ENCODE measurements around the gene TIMP2.
"Not testable (repeated sequence)": the region's sequence is repeated elsewhere in the genome, so short reads cannot be mapped to it uniquely, and the experiment has no call there.

Gene TIMP2

GRCh38 chr17:78954684-78955083 is 29.5 kb upstream of the TIMP2 start:
- Histone ChIP-seq H3K79me2 (ENCODE audit: control insufficient read depth, insufficient read depth, low read length, unreplicated experiment) (no peaks in the 10 kb centered on the region), H3K27me3 (ENCODE audit: insufficient read depth, low read length) (no peaks in the 10 kb centered on the region), H3K27ac (ENCODE audit: low read depth, low read length) (no peak overlapping the region), H2AFZ (ENCODE audit: low read length, unreplicated experiment) (no peak overlapping the region), H3K4me3 (ENCODE audit: low read depth, low read length) (no peak overlapping the region), H3K4me1 (ENCODE audit: control insufficient read depth, insufficient read depth, low read length, unreplicated experiment) (peaks cover 14% of the 10 kb centered on the region), H3K36me3 (ENCODE audit: insufficient read depth, low read length) (no peaks in the 10 kb centered on the region)

- Histone ChIP-seq H3K27me3 (ENCODE audit: insufficient read depth, low read length) (no peaks in the 10 kb centered on the region), H3K36me3 (ENCODE audit: insufficient read depth, low read length) (no peaks in the 10 kb centered on the region), H3K4me3 (ENCODE audit: low read depth, low read length) (no peak overlapping the region), H2AFZ (ENCODE audit: low read length, unreplicated experiment) (no peak overlapping the region), H3K79me2 (ENCODE audit: control insufficient read depth, insufficient read depth, low read length, unreplicated experiment) (no peaks in the 10 kb centered on the region), H3K27ac (ENCODE audit: low read depth, low read length) (no peak overlapping the region), H3K4me1 (ENCODE audit: control insufficient read depth, insufficient read depth, low read length, unreplicated experiment) (peaks cover 14% of the 10 kb centered on the region)
Measured at GRCh38 chr17:78953356-78954350, 28.5 kb upstream of the TIMP2 start.

- Histone ChIP-seq H3K4me3 (ENCODE audit: low read depth, low read length) (no peak overlapping the region), H3K79me2 (ENCODE audit: control insufficient read depth, insufficient read depth, low read length, unreplicated experiment) (no peaks in the 10 kb centered on the region), H3K27me3 (ENCODE audit: insufficient read depth, low read length) (no peaks in the 10 kb centered on the region), H3K4me1 (ENCODE audit: control insufficient read depth, insufficient read depth, low read length, unreplicated experiment) (peaks cover 9% of the 10 kb centered on the region), H3K36me3 (ENCODE audit: insufficient read depth, low read length) (no peaks in the 10 kb centered on the region), H3K27ac (ENCODE audit: low read depth, low read length) (no peak overlapping the region), H2AFZ (ENCODE audit: low read length, unreplicated experiment) (no peak overlapping the region)
Measured at GRCh38 chr17:78952706-78953105, 27.5 kb upstream of the TIMP2 start.

GRCh38 chr17:78951967-78952551 is 26.9 kb upstream of the TIMP2 start:
- Histone ChIP-seq H3K4me3 (ENCODE audit: low read depth, low read length) (no peak overlapping the region), H3K36me3 (ENCODE audit: insufficient read depth, low read length) (no peaks in the 10 kb centered on the region), H3K79me2 (ENCODE audit: control insufficient read depth, insufficient read depth, low read length, unreplicated experiment) (no peaks in the 10 kb centered on the region), H3K27me3 (ENCODE audit: insufficient read depth, low read length) (no peaks in the 10 kb centered on the region), H3K4me1 (ENCODE audit: control insufficient read depth, insufficient read depth, low read length, unreplicated experiment) (peaks cover 6% of the 10 kb centered on the region), H2AFZ (ENCODE audit: low read length, unreplicated experiment) (no peak overlapping the region), H3K27ac (ENCODE audit: low read depth, low read length) (no peak overlapping the region)

- no peak overlapping the region for H3K27ac ChIP-seq (ENCODE audit: low read depth, low read length)
- H3K4me3 ChIP-seq (ENCODE audit: low read depth, low read length), result no peak overlapping the region
- H3K36me3 ChIP-seq (ENCODE audit: insufficient read depth, low read length), result no peaks in the 10 kb centered on the region
- no peak overlapping the region for H2AFZ ChIP-seq (ENCODE audit: low read length, unreplicated experiment)
- H3K4me1 ChIP-seq (ENCODE audit: control insufficient read depth, insufficient read depth, low read length, unreplicated experiment), result no peaks in the 10 kb centered on the region
- H3K79me2 ChIP-seq (ENCODE audit: control insufficient read depth, insufficient read depth, low read length, unreplicated experiment), result no peaks in the 10 kb centered on the region
- H3K27me3 ChIP-seq (ENCODE audit: insufficient read depth, low read length), result no peaks in the 10 kb centered on the region
Measured at GRCh38 chr17:78950870-78951269, 25.7 kb upstream of the TIMP2 start.

GRCh38 chr17:78947235-78948149 is 22.3 kb upstream of the TIMP2 start:
- no peak overlapping the region for H3K27ac ChIP-seq (ENCODE audit: low read depth, low read length)
- no peaks in the 10 kb centered on the region for H3K4me1 ChIP-seq (ENCODE audit: control insufficient read depth, insufficient read depth, low read length, unreplicated experiment)
- no peaks in the 10 kb centered on the region for H3K36me3 ChIP-seq (ENCODE audit: insufficient read depth, low read length)
- no peaks in the 10 kb centered on the region for H3K79me2 ChIP-seq (ENCODE audit: control insufficient read depth, insufficient read depth, low read length, unreplicated experiment)
- H3K4me3 ChIP-seq (ENCODE audit: low read depth, low read length), result no peak overlapping the region
- no peaks in the 10 kb centered on the region for H3K27me3 ChIP-seq (ENCODE audit: insufficient read depth, low read length)
- H2AFZ ChIP-seq (ENCODE audit: low read length, unreplicated experiment), result no peak overlapping the region

GRCh38 chr17:78946631-78947030 is 21.4 kb upstream of the TIMP2 start:
- Histone ChIP-seq H3K36me3 (ENCODE audit: insufficient read depth, low read length) (no peaks in the 10 kb centered on the region), H3K79me2 (ENCODE audit: control insufficient read depth, insufficient read depth, low read length, unreplicated experiment) (no peaks in the 10 kb centered on the region), H3K4me1 (ENCODE audit: control insufficient read depth, insufficient read depth, low read length, unreplicated experiment) (no peaks in the 10 kb centered on the region), H2AFZ (ENCODE audit: low read length, unreplicated experiment) (no peak overlapping the region), H3K27me3 (ENCODE audit: insufficient read depth, low read length) (no peaks in the 10 kb centered on the region), H3K4me3 (ENCODE audit: low read depth, low read length) (no peak overlapping the region), H3K27ac (ENCODE audit: low read depth, low read length) (no peak overlapping the region)

- H3K27ac ChIP-seq (ENCODE audit: low read depth, low read length), result no peak overlapping the region
- no peaks in the 10 kb centered on the region for H3K4me1 ChIP-seq (ENCODE audit: control insufficient read depth, insufficient read depth, low read length, unreplicated experiment)
- no peaks in the 10 kb centered on the region for H3K79me2 ChIP-seq (ENCODE audit: control insufficient read depth, insufficient read depth, low read length, unreplicated experiment)
- H3K4me3 ChIP-seq (ENCODE audit: low read depth, low read length), result no peak overlapping the region
- no peaks in the 10 kb centered on the region for H3K36me3 ChIP-seq (ENCODE audit: insufficient read depth, low read length)
- H2AFZ ChIP-seq (ENCODE audit: low read length, unreplicated experiment), result no peak overlapping the region
- H3K27me3 ChIP-seq (ENCODE audit: insufficient read depth, low read length), result no peaks in the 10 kb centered on the region
Measured at GRCh38 chr17:78946131-78946530, 20.9 kb upstream of the TIMP2 start.

GRCh38 chr17:78945455-78945854 is 20.3 kb upstream of the TIMP2 start:
- H2AFZ ChIP-seq (ENCODE audit: low read length, unreplicated experiment); H3K27ac ChIP-seq (ENCODE audit: low read depth, low read length); H3K27me3 ChIP-seq (ENCODE audit: insufficient read depth, low read length); H3K36me3 ChIP-seq (ENCODE audit: insufficient read depth, low read length); H3K79me2 ChIP-seq (ENCODE audit: control insufficient read depth, insufficient read depth, low read length, unreplicated experiment); H3K4me1 ChIP-seq (ENCODE audit: control insufficient read depth, insufficient read depth, low read length, unreplicated experiment); H3K4me3 ChIP-seq (ENCODE audit: low read depth, low read length): not testable (repeated sequence)

- H3K27me3 ChIP-seq (ENCODE audit: insufficient read depth, low read length), result no peaks in the 10 kb centered on the region
- H3K27ac ChIP-seq (ENCODE audit: low read depth, low read length), result no peak overlapping the region
- H3K4me3 ChIP-seq (ENCODE audit: low read depth, low read length), result no peak overlapping the region
- H2AFZ ChIP-seq (ENCODE audit: low read length, unreplicated experiment), result no peak overlapping the region
- H3K79me2 ChIP-seq (ENCODE audit: control insufficient read depth, insufficient read depth, low read length, unreplicated experiment), result no peaks in the 10 kb centered on the region
- peaks cover 5% of the 10 kb centered on the region for H3K4me1 ChIP-seq (ENCODE audit: control insufficient read depth, insufficient read depth, low read length, unreplicated experiment)
- no peaks in the 10 kb centered on the region for H3K36me3 ChIP-seq (ENCODE audit: insufficient read depth, low read length)
Measured at GRCh38 chr17:78944956-78945355, 19.8 kb upstream of the TIMP2 start.

Data from ACC112 (cell line).